HG03342 (cell line): ENCODE measurements around the gene MTREX.

Experiments used
- ATAC-seq: cut with Tn5 transposase; IDR thresholded peaks from one replicate; pipeline ENCODE4 v1.9.1; 2021; ENCODE audit warnings: mild to moderate bottlenecking, moderate library complexity; ENCODE audit not compliant: unreplicated experiment

MTREX gene

DNA sequence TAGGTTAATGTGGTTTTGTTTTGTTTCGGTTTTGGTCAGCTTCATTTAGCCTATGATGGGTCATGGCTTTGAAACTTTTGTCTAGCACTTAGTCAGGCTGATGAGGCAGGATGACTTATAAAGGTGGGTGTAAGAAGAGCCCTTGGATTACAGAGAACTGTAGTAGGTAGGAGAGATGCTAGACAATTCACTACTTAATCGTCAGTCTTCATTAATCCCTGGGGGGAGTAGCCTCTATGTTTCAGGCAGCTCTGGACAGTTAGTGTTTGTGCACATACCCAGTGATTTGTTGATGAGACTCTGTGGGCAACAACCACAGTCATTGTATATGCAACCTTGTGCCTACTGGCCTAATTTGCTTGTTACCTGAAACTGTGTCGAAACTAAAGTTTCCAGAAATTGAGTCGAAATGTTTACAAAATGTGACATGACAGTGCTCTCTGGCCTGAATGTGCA, 113.3 kb downstream of the MTREX start:
- ATAC-seq, result peak; percentile 93

DNA sequence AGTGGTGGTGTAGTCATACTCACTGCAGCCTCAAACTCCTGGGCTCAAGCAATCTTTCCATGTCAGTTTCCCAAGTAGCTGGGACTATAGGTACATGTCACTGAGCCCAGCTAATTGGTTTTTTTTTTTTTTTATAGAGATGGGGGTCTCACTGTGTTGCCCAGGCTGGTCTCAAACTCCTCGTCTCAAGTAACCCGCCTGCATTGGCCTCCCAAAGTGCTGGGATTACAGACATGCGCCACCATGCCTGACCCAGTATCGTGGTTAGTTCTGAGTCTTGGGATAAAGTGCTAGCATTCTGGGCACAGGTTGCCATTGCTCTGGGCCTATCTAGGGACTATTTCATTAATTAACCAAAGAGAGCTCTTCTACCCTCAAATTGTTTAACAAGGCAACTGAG, 118.7 kb downstream of the MTREX start:
- ATAC-seq, result no peak

- ATAC-seq, result no peak
These were observed 119.4 kb downstream of the MTREX start for GRCh38 chr5:55427157-55427556.

- no peak for ATAC-seq
These were observed 121.4 kb downstream of the MTREX start for GRCh38 chr5:55429221-55429612.

GRCh38 chr5:55429613-55430253, 121.9 kb downstream of the MTREX start:
- ATAC-seq, result no peak

GRCh38 chr5:55432549-55432948, 124.8 kb downstream of the MTREX start:
- no peak for ATAC-seq

DNA sequence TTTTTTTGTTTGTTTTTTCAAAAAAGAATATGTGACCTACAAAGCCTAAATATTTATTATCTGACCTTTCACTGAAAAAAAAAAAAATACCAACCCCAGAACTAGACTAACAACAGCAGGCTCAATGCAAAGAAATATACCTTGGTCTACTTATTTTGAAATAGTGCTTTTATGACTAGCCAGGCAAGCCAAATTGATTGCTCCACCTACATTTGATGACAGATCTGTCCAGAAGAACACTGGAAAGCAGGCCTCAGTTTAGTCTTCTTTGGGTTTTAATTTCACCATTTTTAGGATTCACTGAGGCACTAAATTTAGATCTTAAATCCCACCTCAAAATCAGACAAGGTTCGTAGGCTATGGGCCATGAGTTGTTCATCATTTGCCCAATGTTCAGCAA, 129.7 kb downstream of the MTREX start:
- ATAC-seq, result no peak

DNA sequence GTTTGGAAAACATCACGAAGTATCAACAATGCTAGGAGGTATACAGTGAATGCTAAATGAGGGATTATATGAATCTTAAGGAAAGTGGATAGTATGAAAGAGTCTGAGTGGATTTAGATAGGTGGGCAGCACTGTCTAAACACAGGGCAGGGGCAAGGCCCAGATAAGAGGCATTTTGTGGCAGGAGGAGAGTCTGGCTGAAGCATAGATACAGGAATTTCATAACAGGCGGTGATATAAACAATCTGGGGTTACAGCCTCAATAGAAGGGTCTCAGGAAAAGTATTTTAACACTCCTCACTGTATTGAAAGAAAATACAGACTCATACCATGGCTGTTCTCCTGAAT, 130.0 kb downstream of the MTREX start:
- no peak for ATAC-seq

DNA sequence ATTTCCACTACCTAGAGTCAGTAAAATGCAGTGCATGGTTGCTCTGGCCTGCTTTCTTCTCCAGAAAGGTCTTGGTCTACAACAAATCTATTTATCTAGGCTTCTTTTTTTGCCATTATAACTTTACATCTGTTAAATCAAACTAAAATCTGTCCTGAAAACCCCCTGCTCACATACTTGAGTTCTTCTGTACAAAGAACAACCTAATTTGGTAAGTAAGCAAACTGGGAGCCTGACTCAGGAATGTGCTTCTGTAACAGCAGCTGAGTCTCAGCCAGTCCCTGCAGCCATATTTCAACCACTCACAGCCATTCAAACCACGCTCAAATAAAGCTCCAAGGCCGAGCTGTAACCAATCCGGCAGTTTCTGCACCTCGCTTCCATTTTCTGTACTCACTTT, 131.2 kb downstream of the MTREX start:
- ATAC-seq, result no peak

- no peak for ATAC-seq
These were observed 132.4 kb downstream of the MTREX start for GRCh38 chr5:55440188-55440646.

DNA sequence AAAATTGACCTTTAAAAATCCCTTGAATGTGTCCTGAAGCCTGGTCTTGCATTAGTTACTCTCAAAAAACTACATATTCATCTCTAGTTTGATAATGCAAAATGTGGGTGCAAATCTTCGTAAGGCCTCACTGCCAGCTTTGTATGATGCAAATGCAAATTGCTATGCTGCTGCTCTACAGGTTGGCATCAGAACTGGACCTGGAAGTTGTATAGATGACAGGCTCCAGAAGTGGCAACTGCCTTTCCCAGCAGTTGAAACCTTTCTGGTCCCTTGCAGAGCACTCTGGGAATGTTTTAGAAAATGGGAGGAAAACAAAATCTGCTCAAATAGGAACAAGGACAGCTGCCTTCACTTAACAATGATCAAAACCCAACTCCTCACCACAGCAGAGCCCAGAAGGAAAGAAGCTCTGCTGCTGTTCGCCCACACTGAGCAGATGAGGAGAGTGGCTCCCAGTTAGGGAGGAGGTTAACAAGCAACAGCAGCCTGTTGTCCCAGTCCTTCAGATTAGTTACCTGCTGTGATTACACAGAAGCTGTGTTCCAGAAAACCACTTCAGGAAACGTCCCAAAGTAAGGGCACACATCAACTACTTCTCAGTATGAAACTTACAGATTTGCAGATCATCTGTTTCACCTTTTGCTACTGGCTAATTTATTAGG, 133.4 kb downstream of the MTREX start:
- ATAC-seq, result no peak

- ATAC-seq, result no peak
These were observed 134.2 kb downstream of the MTREX start for GRCh38 chr5:55441954-55442353.

DNA sequence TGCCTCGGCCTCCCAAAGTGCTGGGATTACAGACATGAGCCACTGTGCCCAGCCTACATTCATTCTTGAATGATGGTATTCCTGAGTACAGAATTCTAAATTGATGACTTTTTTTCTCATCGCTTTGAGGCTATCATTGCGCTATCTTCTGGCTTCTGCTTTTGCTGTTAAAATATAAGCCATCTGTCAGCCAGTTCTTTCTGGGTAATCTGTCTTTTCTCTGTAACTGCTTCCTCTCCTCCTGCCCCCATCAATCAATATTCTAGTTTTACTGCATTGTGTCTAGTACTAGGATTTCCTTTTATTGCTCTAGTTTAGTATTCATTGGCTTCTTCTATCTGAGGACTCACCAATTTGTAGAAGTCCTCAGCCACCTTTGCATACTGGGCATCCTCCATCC, 138.0 kb downstream of the MTREX start:
- no peak for ATAC-seq

- ATAC-seq, result no peak
These were observed 139.0 kb downstream of the MTREX start for GRCh38 chr5:55446640-55447351.

- no peak for ATAC-seq
These were observed 142.4 kb downstream of the MTREX start for GRCh38 chr5:55450050-55450765.

DNA sequence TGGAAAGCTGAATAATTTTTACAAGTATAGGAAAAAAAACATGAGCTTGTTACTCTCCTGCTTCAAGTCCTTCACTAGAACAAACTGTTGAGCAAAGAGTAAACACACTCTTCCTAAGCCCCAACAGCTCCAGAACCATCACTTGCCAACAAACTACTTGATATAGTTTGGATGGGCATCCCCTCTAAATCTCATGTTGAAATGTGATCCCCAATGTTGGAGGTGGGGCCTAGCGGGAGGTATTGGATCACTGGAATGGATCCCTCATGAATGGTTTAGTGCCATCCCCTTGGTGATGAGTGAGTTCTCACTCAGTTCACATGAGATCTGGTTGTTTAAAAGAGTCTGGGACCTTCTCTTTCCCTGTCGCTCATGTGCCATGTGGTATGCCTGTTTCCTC, 144.2 kb downstream of the MTREX start:
- ATAC-seq, result no peak

- no peak for ATAC-seq
These were observed 145.4 kb downstream of the MTREX start for GRCh38 chr5:55453211-55453610.

DNA sequence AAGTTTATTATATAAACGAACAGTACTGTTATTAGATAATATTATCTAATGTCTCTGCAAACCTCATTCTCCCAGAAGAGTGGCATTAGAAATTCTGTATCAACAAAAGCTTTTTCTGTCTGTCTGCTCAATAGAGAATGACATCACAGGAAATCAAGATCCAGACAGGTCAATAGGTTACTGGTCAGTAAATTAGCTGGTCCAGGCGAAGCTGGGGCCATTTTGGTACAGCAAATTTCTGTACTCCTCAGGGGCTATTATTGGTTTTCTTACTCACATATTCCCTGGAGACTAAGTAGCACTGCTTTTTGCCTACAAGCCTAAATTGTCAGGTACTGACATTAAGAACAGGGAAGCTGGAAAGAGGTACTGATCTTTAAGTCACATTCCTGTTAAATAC, 146.5 kb downstream of the MTREX start:
- ATAC-seq, result no peak

DNA sequence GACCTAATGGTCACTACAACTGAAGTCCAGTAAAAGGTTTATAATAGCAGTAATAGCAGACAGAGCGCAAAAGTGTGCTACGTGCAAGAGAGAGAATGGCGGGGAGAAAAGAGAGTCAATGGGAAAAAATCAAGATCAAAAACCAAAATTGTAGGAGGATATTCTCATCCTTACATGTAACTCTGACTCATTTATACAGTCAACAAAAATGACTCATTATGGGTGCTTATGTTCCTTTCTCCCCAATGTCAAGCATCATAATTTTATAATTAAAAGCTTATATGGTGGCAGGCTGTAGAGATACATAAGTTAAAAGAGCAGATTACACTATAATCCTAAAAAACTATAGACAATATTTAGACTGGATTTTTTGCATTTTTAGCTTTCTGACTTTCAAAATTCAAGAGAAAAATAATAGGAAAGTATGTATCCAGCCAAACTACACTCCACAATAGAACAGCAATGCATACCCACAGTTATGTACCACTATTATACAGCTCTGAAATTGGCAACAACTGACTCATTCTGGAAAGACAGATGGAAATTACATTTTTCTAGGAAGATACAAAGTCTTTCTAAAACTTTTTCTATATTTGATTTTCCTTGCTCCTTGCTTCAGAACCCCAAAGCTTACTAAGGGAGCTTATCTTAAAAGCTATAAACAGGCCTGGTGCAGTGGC, 148.6 kb downstream of the MTREX start:
- no peak for ATAC-seq

DNA sequence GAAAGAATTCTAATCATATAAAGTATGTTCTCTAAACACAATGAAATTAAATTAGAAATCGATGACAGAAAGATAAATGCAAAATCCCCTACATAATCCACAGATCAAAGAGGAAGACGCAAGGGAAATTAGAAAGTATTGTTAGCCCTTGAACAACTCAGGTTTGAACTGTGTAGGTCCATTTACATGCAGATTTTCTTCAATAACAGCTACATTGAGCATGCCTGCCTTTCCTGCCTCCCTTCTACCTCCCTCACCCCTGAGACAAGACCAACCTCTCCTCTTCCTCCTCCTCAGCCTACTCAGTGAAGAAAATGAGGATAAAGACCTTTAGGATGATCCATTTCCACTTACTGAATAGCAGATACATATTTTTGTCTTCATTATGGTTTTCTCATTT, 151.8 kb downstream of the MTREX start:
- ATAC-seq, result no peak

GRCh38 chr5:55463613-55464012, 155.8 kb downstream of the MTREX start:
- no peak for ATAC-seq
